ENCODE data around the gene KCNIP3.

DNA sequence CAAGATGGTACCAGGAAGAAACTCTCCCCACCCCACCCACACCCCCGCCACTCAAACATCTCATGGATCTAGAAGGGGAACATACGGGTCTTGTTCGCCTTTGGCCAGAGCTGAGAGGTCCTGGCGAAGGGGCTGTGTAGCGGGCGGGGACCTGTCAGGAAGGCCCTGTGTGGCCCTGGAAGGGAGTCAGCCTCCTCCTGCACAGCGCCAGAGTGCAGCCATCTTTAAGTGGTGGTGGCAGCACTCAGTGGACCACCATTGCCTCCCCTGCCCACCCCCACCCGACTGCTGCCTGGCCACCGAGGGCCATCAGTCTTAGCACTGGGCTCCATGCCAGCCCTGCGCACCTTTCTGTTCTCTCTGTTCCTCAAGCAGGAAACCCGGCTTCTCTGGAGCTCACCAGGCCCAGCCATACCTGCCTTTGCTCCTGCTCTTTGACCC, 93.8 kb downstream of the KCNIP3 start:
- TF ChIP-seq TAF1 (IDR thresholded peaks at IDR 0.05; ENCODE audit: low read depth, low read length) = no peak
- no peak for TF ChIP-seq SPI1 (IDR thresholded peaks at IDR 0.05; ENCODE audit: low read depth, low read length)
- TF ChIP-seq POLR2A (IDR thresholded peaks at IDR 0.05; ENCODE audit: low read depth, low read length) = no peak
- TF ChIP-seq POLR2AphosphoS5 (IDR thresholded peaks at IDR 0.05; ENCODE audit: low read depth, low read length) = no peak
- TF ChIP-seq POU2F2 (IDR thresholded peaks at IDR 0.05; ENCODE audit: low read depth, low read length) = no peak
- TF ChIP-seq PAX5 (IDR thresholded peaks at IDR 0.05; ENCODE audit: insufficient read depth, low read length, severe bottlenecking) = no peak
